HTERT RPE-1 (cell line): ENCODE data around the gene LSM2.
"Not testable (repeated sequence)": the region's sequence is repeated elsewhere in the genome, so short reads cannot be mapped to it uniquely, and the experiment has no call there.

Source experiments
- in situ Hi-C: fragments of 300-500 bp; cut with MboI; formaldehyde crosslinking; loops from 4 replicates; pipeline ENCODE4 v1.14.3; 2020; ENCODE audit warnings: low sequenced_read_pairs

The LSM2 gene

GRCh38 chr6:31799781-31800180 lies 7.0 kb downstream of the LSM2 start:
- in situ Hi-C loops = no loop called here

- in situ Hi-C loops = no loop called here
These were observed 9.2 kb downstream of the LSM2 start for GRCh38 chr6:31797588-31797987.

GRCh38 chr6:31796993-31797385 lies 9.8 kb downstream of the LSM2 start:
- in situ Hi-C loops = no loop called here

GRCh38 chr6:31795616-31796298 lies 11.0 kb downstream of the LSM2 start, which contains the start of gene VARS1:
TSS of gene VARS1 (minus strand) at chr6:31795752. CDS start at chr6:31795217, 535 bp downstream.
- in situ Hi-C loops = no loop called here

- in situ Hi-C loops = no loop called here
These were observed 11.7 kb downstream of the LSM2 start for GRCh38 chr6:31794866-31795615.

GRCh38 chr6:31794294-31794865 lies 12.4 kb downstream of the LSM2 start:
- in situ Hi-C loops = no loop called here

DNA sequence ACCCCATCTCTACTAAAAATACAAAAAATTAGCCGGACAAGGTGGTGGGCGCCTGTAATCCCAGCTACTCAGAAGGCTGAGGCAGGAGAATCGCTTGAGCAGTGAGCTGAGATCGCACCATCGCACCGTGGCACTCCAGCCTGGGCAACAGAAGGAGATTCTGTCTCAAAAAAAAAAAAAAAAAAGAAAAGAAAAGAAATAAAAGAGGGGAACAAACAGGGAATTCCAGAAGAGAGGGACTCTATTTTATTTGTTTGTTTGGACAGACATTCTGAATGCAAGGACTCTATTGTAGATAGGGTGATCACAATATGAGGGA lies 12.9 kb downstream of the LSM2 start:
- in situ Hi-C loops = not testable (repeated sequence)

DNA sequence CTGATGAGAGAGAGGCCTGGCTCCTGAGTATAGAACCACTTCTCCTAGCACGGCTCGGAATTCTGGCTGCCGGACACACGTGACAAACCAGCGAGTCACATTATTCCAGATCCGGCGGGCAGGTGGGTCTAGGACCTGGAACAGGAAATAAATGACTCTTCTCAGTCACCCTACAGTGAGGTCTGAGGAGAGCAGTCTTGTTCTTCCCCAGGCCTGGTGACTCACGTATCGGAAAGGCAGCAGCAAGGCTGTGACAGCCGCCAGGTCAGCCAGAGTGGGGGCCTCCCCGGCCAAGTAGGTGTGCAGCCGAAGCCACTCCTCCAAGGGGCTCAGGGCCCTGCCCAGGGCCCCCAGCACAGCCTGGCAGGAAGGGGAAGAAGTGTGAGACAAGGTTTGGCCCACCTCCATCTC lies 14.0 kb downstream of the LSM2 start:
- in situ Hi-C loops = no loop called here

- in situ Hi-C loops = no loop called here
These were observed 14.7 kb downstream of the LSM2 start for GRCh38 chr6:31792090-31792374.

GRCh38 chr6:31791324-31792089 lies 15.3 kb downstream of the LSM2 start:
- in situ Hi-C loops = no loop called here

DNA sequence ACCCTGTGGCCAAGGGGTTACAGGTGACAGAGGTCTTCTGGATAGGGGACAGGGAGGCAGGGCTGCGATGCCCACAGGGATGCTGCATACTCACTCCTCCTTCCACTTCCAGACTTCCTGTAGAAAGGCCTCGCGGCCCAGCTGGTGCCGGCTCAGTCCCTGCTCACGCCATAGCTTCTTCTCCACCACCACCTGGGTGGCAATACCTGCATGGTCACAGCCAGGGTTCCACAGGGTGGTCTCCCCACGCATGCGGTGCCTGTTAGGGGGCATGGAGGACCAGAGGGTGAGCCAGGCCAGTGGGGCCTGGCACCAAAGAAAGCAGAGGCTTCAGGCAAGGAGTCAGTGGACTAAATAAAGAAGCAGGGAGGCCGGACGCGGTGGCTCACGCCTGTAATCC lies 21.3 kb downstream of the LSM2 start:
- in situ Hi-C loops = no loop called here

- in situ Hi-C loops = no loop called here
These were observed 22.5 kb downstream of the LSM2 start for GRCh38 chr6:31784098-31784925.

- in situ Hi-C loops = no loop called here
These were observed 24.5 kb downstream of the LSM2 start for GRCh38 chr6:31782126-31782855.

- in situ Hi-C loops = no loop called here
These were observed 25.3 kb downstream of the LSM2 start for GRCh38 chr6:31781244-31782125.

DNA sequence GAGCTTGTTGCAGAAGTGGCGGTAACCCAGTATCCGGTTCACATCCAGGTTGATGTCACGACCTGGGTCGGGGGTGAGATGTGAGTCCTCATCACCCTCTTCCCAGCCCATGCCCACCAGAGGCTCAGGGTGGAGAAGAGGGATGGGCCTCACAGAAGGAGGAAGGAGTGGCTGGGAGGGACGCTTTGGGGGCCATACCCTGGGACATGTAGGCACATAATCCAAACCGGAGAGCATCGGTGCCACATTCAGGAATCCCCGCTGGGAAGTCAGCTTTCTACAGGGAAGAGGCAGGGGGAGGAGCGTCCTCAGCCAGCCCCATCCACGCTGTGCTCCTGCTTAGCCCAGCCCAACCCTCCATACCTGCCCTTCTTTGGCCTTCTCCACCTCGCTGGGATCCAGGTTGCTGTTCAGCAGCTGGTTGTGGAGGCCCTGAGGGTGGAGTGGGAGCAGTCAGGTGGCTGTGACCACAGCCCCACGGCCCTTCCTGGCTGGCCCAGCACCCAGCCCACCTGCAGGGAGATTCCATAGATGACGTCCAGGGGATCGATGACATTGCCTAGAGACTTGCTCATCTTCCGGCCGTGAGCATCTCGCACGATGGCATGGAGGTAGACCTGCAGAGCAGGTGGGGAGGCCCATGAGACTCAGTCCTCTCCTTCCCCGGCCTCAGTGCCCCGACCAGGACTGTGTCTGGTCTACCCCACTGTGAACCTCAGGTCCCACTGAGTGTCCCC lies 26.1 kb downstream of the LSM2 start:
- in situ Hi-C loops = no loop called here

- in situ Hi-C loops = no loop called here
These were observed 26.9 kb downstream of the LSM2 start for GRCh38 chr6:31779908-31780307.

DNA sequence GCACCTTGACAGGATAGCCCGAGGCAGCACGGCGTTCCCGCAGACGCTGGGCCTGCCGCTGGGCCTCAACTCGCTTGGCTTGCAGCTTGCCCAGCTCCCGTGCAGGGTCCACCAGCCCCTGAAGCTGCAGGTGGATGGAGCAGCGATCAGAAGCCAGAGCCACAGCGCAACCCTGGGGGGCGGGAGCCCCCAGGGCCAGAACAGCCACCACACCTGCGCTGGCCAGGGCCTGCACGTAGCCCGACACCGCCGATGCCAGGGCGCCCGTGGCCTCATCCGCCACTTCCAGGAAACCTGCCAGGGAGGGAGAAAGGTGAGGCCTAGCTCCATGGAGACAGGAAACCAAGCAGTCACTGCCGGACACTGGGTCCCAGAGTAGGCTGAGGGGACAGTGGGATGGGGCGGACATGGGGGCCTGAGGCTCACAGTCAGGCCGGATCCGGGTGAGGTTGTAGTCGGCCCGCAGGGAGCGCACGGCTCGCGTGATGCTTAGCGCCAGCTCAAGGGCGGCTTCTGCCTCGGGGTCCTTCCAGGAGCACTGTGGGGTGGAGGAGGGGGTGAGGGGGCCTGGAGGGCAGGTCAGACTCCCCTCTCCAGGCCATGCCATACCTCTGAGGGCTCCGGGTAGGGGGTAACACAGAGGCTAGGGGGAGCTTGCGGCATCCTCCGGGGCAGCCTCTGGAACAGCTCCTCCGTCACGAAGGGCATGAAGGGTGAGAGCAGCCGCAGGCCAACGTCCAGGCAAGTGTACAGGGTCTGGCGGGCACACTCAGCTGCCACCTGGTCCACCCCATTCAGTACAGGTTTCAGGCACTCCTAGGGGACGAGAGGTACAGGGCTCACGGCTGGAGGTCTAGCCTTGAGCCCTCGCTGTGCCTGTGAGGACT lies 27.5 kb downstream of the LSM2 start:
- in situ Hi-C loops = no loop called here

DNA sequence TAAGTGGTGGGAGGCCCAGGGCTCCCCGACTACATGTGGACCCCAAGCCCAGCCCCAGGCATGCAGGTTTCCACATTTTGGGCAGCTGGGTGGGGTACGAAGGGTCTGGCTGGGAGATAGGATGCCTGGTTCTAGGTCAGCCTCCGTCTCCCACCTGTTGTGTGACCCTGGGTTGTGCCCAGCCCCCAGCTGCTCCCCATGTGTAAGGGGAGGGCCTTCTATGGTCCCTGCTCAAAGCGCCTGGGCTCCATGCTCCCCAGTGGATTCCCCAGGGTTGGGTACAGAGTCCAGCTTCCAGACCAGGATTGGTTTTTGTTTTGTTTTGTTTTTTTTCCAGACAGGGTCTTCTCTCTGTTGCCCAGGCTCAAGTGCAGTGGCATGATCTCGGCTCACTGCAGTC lies 28.6 kb downstream of the LSM2 start:
- in situ Hi-C loops = no loop called here
